ENCODE measurements around the gene IL1R2. TPM values are rescaled to one million over a fixed set of nuclear protein-coding genes. Genes with fewer than 3 reads are reported as not detected.

The IL1R2 gene
- total and polyA plus RNA-seq, 2 of the 13 experiments (the other 11 are each of a cell fraction or from before 2014, with no cell fraction given) = 3.6 to 7.3 TPM

DNA sequence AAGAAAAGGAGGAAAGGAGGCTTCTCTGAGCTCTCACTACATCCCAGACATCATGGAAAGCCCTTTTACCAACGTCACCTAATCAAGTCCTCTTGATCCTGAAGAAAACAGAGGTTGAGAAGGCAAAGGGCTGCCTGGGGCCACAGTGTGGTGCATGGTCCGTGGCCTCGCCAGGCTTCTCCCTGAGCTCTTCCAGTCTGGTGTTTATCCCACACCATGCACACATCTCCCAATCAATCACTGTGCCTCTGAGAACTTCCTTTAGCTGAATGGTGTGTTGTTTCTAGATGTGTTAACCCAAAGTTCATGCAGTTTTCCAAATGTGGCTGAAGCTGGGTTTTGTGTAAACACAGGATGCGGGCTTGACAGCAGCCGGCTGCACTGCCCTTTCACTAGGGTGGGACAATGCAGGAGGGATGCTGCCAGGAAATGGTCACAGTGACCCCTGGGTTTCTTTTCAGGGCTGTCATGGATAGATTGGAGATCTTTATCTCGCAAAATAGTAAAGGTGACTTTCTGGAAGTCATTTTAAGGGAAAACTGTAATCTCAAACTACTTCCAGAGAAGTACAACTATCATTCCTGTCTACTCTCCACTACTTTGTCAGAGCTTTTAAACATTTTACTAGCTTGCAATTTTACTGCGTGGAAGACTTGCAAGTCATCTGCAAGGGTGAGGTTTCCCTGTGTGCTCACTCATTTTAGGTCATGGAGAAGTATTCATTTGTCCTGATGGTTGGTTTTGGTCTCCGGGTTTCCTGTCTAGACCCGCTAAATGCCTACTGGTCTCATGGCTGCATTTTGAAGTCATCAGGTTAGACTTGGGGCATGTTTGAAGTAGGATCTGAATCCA, 54.6 kb downstream of the IL1R2 start (continued):
- TF ChIP-seq, protein P1, sequence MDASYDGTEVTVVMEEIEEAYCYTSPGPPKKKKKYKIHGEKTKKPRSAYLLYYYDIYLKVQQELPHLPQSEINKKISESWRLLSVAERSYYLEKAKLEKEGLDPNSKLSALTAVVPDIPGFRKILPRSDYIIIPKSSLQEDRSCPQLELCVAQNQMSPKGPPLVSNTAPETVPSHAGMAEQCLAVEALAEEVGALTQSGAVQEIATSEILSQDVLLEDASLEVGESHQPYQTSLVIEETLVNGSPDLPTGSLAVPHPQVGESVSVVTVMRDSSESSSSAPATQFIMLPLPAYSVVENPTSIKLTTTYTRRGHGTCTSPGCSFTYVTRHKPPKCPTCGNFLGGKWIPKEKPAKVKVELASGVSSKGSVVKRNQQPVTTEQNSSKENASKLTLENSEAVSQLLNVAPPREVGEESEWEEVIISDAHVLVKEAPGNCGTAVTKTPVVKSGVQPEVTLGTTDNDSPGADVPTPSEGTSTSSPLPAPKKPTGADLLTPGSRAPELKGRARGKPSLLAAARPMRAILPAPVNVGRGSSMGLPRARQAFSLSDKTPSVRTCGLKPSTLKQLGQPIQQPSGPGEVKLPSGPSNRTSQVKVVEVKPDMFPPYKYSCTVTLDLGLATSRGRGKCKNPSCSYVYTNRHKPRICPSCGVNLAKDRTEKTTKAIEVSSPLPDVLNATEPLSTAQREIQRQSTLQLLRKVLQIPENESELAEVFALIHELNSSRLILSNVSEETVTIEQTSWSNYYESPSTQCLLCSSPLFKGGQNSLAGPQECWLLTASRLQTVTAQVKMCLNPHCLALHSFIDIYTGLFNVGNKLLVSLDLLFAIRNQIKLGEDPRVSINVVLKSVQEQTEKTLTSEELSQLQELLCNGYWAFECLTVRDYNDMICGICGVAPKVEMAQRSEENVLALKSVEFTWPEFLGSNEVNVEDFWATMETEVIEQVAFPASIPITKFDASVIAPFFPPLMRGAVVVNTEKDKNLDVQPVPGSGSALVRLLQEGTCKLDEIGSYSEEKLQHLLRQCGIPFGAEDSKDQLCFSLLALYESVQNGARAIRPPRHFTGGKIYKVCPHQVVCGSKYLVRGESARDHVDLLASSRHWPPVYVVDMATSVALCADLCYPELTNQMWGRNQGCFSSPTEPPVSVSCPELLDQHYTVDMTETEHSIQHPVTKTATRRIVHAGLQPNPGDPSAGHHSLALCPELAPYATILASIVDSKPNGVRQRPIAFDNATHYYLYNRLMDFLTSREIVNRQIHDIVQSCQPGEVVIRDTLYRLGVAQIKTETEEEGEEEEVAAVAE (CRISPR knock-in tag; IDR thresholded peaks at IDR 0.05; ENCODE audit: borderline replicate concordance) = peak; percentile 89
- no peak for TF ChIP-seq RBM39 (IDR thresholded peaks at IDR 0.05; ENCODE audit: low read depth, low read length, poor library complexity, severe bottlenecking)
- no peak for TF ChIP-seq ADNP (CRISPR knock-in tag; IDR thresholded peaks at IDR 0.05)
- TF ChIP-seq, protein P2, sequence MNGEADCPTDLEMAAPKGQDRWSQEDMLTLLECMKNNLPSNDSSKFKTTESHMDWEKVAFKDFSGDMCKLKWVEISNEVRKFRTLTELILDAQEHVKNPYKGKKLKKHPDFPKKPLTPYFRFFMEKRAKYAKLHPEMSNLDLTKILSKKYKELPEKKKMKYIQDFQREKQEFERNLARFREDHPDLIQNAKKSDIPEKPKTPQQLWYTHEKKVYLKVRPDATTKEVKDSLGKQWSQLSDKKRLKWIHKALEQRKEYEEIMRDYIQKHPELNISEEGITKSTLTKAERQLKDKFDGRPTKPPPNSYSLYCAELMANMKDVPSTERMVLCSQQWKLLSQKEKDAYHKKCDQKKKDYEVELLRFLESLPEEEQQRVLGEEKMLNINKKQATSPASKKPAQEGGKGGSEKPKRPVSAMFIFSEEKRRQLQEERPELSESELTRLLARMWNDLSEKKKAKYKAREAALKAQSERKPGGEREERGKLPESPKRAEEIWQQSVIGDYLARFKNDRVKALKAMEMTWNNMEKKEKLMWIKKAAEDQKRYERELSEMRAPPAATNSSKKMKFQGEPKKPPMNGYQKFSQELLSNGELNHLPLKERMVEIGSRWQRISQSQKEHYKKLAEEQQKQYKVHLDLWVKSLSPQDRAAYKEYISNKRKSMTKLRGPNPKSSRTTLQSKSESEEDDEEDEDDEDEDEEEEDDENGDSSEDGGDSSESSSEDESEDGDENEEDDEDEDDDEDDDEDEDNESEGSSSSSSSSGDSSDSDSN (CRISPR knock-in tag; IDR thresholded peaks at IDR 0.05) = peak; percentile 95
- TF ChIP-seq SALL1 (CRISPR knock-in tag; IDR thresholded peaks at IDR 0.05) = peak; percentile 100
- no peak for TF ChIP-seq CREB1 (IDR thresholded peaks at IDR 0.05)
- peak; percentile 88 for TF ChIP-seq CREB1 (CRISPR knock-in tag; IDR thresholded peaks at IDR 0.05)
- TF ChIP-seq, protein P3, sequence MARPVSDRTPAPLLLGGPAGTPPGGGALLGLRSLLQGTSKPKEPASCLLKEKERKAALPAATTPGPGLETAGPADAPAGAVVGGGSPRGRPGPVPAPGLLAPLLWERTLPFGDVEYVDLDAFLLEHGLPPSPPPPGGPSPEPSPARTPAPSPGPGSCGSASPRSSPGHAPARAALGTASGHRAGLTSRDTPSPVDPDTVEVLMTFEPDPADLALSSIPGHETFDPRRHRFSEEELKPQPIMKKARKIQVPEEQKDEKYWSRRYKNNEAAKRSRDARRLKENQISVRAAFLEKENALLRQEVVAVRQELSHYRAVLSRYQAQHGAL (CRISPR knock-in tag; IDR thresholded peaks at IDR 0.05; ENCODE audit: not compliant biosample characterization) = no peak
- no peak for TF ChIP-seq ZNF17 (CRISPR knock-in tag; IDR thresholded peaks at IDR 0.05)
- TF ChIP-seq, protein P4, sequence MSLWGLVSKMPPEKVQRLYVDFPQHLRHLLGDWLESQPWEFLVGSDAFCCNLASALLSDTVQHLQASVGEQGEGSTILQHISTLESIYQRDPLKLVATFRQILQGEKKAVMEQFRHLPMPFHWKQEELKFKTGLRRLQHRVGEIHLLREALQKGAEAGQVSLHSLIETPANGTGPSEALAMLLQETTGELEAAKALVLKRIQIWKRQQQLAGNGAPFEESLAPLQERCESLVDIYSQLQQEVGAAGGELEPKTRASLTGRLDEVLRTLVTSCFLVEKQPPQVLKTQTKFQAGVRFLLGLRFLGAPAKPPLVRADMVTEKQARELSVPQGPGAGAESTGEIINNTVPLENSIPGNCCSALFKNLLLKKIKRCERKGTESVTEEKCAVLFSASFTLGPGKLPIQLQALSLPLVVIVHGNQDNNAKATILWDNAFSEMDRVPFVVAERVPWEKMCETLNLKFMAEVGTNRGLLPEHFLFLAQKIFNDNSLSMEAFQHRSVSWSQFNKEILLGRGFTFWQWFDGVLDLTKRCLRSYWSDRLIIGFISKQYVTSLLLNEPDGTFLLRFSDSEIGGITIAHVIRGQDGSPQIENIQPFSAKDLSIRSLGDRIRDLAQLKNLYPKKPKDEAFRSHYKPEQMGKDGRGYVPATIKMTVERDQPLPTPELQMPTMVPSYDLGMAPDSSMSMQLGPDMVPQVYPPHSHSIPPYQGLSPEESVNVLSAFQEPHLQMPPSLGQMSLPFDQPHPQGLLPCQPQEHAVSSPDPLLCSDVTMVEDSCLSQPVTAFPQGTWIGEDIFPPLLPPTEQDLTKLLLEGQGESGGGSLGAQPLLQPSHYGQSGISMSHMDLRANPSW (CRISPR knock-in tag; IDR thresholded peaks at IDR 0.05; ENCODE audit: borderline replicate concordance) = peak; percentile 91; the same call in 1 of the 2 replicates
- TF ChIP-seq, protein P5, sequence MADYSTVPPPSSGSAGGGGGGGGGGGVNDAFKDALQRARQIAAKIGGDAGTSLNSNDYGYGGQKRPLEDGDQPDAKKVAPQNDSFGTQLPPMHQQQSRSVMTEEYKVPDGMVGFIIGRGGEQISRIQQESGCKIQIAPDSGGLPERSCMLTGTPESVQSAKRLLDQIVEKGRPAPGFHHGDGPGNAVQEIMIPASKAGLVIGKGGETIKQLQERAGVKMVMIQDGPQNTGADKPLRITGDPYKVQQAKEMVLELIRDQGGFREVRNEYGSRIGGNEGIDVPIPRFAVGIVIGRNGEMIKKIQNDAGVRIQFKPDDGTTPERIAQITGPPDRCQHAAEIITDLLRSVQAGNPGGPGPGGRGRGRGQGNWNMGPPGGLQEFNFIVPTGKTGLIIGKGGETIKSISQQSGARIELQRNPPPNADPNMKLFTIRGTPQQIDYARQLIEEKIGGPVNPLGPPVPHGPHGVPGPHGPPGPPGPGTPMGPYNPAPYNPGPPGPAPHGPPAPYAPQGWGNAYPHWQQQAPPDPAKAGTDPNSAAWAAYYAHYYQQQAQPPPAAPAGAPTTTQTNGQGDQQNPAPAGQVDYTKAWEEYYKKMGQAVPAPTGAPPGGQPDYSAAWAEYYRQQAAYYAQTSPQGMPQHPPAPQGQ (CRISPR knock-in tag; IDR thresholded peaks at IDR 0.05; ENCODE audit: borderline replicate concordance) = peak; percentile 90; the same call in 1 of the 2 replicates
- TF ChIP-seq, protein P6, sequence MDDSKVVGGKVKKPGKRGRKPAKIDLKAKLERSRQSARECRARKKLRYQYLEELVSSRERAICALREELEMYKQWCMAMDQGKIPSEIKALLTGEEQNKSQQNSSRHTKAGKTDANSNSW (CRISPR knock-in tag; IDR thresholded peaks at IDR 0.05; ENCODE audit: borderline replicate concordance) = no peak
- peak; percentile 99 for TF ChIP-seq TARDBP (CRISPR knock-in tag; IDR thresholded peaks at IDR 0.05)
- 0 out of 2 replicates have a peak, but pooled peaks have one; percentile 42 for TF ChIP-seq PAX8 (CRISPR knock-in tag; IDR thresholded peaks at IDR 0.05; ENCODE audit: borderline replicate concordance)
- TF ChIP-seq SNAPC2 (CRISPR knock-in tag; IDR thresholded peaks at IDR 0.05) = peak; percentile 91
